ENCODE data around the gene ENOSF1.

Gene ENOSF1

DNA sequence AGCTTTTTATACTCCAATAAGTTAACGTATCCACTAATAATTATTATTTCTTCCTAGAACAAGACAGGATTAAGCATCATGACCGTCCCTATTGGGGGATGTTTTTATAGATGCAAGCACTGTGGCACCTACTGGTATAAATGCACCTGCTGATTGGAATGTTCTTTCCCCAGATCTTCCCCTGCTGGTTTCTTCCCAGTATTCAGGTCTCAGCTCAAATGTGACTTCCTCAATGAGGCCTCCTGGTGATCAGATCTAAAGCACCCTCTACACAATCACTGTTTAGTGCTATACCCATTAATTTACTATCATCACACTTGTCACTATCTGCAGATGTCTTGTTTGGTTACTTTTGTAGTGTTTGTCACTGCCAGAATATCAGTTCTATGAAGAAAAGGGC is 58.9 kb downstream of the ENOSF1 start:
- H3K4me3 ChIP-seq (ENCODE audit: control insufficient read depth, low read depth, low read length): no peak overlapping the region
- DNase-seq (ENCODE audit: low read depth): no peak
- TF ChIP-seq, protein P1, sequence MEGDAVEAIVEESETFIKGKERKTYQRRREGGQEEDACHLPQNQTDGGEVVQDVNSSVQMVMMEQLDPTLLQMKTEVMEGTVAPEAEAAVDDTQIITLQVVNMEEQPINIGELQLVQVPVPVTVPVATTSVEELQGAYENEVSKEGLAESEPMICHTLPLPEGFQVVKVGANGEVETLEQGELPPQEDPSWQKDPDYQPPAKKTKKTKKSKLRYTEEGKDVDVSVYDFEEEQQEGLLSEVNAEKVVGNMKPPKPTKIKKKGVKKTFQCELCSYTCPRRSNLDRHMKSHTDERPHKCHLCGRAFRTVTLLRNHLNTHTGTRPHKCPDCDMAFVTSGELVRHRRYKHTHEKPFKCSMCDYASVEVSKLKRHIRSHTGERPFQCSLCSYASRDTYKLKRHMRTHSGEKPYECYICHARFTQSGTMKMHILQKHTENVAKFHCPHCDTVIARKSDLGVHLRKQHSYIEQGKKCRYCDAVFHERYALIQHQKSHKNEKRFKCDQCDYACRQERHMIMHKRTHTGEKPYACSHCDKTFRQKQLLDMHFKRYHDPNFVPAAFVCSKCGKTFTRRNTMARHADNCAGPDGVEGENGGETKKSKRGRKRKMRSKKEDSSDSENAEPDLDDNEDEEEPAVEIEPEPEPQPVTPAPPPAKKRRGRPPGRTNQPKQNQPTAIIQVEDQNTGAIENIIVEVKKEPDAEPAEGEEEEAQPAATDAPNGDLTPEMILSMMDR (conservative IDR thresholded peaks at IDR 0.05; ENCODE audit: control insufficient read depth, insufficient read depth, low read depth, low read length): no peak

DNA sequence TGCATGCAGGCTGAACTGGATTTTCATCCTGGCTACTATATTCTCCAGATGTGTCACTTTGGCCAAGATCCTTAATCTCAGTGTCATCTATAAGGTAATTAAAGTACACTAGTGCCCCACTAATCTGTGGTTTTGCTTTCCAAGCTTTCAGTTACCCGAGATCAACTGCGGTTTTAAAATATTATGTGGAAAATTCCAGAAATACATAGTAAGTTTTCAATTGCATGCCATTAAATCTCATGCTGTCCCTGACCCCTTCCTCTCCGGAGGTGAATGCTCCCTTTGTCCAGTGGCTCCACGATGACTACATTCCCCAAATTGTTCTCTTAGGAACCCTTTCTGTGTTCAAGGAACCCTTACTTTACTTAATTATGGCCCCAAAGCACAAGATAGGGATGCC is 60.3 kb downstream of the ENOSF1 start:
- H3K4me3 ChIP-seq (ENCODE audit: control insufficient read depth, low read depth, low read length): no peak overlapping the region
- DNase-seq (ENCODE audit: low read depth): no peak
- TF ChIP-seq, protein P1 (conservative IDR thresholded peaks at IDR 0.05; ENCODE audit: control insufficient read depth, insufficient read depth, low read depth, low read length): no peak

DNA sequence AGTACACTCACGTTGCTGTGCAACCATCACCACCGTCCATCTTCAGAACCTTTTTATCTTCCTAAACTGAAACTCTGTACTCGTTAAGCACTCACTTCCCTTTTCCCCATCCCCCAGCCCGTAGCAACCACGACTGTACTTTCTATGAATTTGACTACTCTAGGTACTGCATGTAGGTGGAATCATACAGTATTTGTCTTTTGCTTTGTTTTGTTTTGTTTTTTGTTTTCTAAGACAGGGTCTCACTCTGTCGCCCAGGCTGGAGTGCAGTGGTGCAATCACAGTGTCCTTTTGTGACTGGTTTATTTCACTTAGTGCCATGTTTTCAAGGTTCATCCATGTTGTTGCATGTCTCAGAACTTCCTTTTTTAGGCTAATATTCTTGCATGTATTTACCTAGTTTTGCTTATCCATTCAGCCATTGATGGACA is 62.0 kb downstream of the ENOSF1 start:
- TF ChIP-seq, protein P1 (conservative IDR thresholded peaks at IDR 0.05; ENCODE audit: control insufficient read depth, insufficient read depth, low read depth, low read length): no peak
- no peak for DNase-seq (ENCODE audit: low read depth)
- no peak overlapping the region for H3K4me3 ChIP-seq (ENCODE audit: control insufficient read depth, low read depth, low read length)

DNA sequence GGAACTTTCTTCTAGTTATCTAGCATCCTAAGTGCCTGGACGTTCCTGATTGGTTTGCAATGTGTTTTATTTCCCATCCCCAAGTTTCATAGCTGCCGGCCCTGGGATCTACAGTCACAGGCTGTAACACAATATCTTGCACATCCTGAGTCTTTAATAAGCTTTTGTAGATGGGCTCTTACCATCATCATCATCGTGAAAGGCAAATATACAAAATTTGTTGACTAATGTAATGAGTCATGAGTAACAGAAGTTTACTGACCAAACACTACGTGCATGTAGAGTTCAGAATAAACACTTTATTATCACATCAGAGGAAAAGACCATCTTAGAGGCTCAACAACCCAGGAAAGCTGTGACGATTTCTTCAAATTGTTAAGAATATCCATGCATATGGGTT is 63.1 kb downstream of the ENOSF1 start:
- TF ChIP-seq, protein P1 (conservative IDR thresholded peaks at IDR 0.05; ENCODE audit: control insufficient read depth, insufficient read depth, low read depth, low read length): no peak
- H3K4me3 ChIP-seq (ENCODE audit: control insufficient read depth, low read depth, low read length): no peak overlapping the region
- peak; percentile 37 for DNase-seq (ENCODE audit: low read depth)

DNA sequence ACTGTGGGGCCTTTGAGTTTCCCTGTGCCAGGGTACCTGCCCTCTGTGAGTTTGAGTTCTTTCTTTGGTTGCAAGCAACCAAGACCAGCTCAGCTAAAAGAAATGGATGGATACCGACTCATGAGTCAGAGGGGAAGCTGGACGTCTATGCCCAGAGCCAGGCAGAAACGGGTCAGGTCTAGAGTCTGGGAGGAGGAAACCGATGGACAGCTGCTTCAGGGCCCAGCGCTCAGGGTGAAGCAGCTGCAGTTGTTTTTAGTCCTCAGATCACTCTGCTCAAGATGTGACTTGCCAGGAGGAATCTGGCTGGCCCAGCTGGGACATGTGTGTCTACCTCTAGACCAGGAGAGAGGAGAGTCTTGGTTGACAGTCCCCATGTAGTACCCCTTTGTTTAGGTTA is 65.1 kb downstream of the ENOSF1 start:
- TF ChIP-seq, protein P1 (conservative IDR thresholded peaks at IDR 0.05; ENCODE audit: control insufficient read depth, insufficient read depth, low read depth, low read length): no peak
- no peak overlapping the region for H3K4me3 ChIP-seq (ENCODE audit: control insufficient read depth, low read depth, low read length)
- DNase-seq (ENCODE audit: low read depth): no peak

DNA sequence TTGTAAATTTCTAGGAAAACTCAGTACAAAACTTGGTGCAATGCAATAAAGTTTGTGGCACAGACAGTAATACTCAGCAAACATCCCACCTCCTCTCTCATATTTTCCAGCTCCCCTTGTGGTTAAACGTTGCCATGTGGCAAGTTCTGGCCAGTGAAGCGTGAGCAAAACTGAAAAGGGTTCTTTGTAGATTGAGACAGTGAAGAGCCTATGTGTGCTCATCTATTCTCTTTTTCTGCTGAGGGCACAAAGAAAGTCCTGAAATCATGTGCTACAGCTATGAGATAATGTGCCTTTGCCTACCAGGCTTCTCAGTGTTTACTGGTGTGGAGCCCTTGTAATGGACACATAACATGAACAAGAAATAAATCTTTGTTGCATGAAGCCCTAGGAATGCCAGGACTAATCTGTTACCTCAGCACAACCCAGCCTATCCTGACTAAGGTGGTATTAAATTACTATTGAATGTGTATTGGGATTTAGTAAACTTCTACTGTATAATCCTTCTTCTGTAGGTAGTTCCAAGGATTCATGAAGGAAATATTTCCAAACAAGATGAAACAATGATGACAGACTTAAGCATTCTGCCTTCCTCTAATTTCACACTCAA is 67.9 kb downstream of the ENOSF1 start:
- TF ChIP-seq, protein P1 (conservative IDR thresholded peaks at IDR 0.05; ENCODE audit: control insufficient read depth, insufficient read depth, low read depth, low read length): peak; percentile 18
- H3K4me3 ChIP-seq (ENCODE audit: control insufficient read depth, low read depth, low read length): no peak overlapping the region
- no peak for DNase-seq (ENCODE audit: low read depth)

DNA sequence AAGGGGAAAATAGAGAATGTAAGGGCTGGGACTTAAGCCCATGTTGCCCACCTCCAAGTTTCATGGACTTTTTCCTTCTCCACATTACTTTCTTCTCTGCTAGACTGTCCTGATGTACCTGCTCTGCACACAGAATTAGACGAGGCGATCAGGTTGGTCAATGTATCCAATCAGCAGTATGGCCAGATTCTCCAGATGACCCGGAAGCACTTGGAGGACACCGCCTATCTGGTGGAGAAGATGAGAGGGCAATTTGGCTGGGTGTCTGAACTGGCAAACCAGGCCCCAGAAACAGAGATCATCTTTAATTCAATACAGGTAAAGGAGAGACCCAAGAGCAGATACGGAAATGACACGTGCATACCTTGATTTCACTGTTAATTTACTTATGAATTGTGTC is 71.2 kb downstream of the ENOSF1 start:
- no peak overlapping the region for H3K4me3 ChIP-seq (ENCODE audit: control insufficient read depth, low read depth, low read length)
- TF ChIP-seq, protein P1 (conservative IDR thresholded peaks at IDR 0.05; ENCODE audit: control insufficient read depth, insufficient read depth, low read depth, low read length): no peak
- DNase-seq (ENCODE audit: low read depth): no peak

All from fibroblast of mammary gland (primary cell).